ENCODE measurements around the gene DCX.

GRCh38 chrX:111284631-111285293 lies 127.2 kb downstream of the DCX start:
- TF ChIP-seq CTCF (IDR thresholded peaks at IDR 0.05) (no peak), POLR2AphosphoS5 (IDR thresholded peaks at IDR 0.05; ENCODE audit: insufficient read depth in 1 of 2, low read depth in 1 of 2) (no peak), POLR2A (IDR thresholded peaks at IDR 0.05) (no peak)
